ENCODE data around the gene INTS11.

Gene INTS11

DNA sequence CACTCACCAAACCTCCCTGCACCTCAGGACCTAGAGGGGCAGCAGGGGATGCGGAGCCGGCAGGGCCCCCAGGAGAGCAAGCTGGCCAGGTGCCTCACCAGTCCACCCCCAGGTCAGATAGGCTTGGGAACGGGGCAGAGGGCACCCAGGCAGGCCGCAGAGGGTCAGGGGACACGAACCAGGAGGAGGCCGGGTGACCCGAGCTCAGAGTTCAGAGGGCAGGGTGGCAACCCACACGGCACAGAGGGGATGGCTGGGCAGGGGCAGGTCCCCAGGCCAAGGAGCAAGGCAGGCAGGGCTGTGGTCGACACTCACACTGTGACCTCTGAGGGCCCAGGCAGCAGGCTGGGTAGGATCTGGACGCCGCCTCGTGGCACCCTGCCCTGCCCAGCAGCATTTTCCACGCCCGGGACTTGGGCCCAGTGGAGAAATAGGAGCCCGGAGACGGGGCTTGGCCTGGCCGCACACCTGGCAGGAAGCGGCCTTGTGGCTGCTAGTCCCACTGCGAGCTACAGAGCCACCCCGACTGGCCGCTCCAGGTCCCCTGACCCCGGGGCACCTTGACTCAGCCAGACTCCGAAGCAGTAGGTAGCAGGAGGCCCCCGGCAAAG is 19.5 kb upstream of the INTS11 start:
- no peak for DNase-seq

DNA sequence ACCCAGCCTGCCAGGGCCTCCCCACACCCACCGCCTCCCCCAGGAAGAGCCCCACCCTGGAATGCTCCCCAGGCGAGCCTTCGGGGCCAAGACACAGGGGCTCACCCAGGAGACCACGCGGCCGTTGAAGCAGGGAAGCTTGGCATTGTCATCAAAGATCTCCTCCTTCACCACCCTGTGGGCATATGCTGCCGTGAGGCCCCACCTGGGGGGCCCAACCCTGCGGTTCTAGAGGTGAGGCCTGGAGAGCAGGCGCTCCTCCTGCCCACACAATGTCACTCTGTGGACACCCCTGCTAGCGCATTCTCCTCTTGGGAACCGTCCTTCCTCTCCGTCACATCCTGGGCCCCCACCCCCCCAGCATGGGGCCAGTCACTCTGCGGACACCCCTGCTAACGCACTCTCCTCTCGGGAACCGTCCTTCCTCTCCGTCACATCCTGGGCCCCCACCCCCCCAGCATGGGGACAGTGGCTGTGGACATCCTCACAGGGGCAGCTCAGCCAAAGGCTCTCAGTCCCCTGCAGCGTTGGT is 18.2 kb upstream of the INTS11 start:
- no peak for DNase-seq

DNA sequence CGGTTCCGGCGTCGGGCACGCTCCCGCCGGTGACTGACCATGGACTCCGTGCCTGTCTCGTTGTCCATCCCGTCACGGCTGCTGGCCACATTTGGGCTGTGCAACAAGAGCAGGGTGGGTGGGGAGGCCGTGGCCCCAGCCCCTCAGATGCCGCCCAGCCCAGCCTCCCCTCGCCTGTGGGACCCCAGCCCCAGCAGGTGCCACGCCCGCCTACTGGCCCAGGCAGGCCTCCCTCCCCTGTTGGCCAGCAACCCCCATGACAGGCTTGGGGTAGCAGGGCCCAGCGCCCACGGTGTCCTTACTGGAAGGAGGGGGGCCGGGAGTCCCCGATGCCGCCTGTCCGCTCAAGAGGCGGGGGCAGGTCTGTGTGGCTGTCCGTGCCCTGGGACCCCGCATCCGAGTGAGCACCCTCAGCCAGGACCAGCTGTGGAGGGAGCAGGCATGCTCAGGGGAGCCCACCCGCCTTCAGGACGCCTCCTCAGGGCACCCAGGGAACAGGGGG is 17.7 kb upstream of the INTS11 start:
- no peak for DNase-seq

DNA sequence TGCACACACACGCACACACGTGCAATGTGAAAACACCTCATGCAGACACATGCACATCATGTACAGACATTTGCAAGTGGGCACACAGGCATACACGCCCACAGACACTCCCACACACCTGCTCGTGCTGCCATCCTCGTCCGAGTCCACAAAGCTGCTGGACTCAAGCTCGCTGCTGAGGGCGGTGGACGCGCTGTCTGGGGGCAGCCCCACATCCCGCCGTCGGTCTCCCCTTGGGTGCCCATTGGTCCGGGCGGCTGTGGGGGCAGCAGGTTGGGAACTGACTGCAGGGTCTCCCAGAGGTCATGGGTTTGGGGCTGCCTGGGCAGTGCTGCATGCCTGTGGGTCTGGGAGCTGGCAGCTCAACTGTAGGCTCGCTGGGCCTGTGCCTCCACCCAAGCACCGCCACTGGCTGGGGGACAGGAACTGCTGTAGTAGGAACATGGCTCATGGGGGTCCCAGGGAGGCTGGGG is 17.1 kb upstream of the INTS11 start:
- no peak for DNase-seq

DNA sequence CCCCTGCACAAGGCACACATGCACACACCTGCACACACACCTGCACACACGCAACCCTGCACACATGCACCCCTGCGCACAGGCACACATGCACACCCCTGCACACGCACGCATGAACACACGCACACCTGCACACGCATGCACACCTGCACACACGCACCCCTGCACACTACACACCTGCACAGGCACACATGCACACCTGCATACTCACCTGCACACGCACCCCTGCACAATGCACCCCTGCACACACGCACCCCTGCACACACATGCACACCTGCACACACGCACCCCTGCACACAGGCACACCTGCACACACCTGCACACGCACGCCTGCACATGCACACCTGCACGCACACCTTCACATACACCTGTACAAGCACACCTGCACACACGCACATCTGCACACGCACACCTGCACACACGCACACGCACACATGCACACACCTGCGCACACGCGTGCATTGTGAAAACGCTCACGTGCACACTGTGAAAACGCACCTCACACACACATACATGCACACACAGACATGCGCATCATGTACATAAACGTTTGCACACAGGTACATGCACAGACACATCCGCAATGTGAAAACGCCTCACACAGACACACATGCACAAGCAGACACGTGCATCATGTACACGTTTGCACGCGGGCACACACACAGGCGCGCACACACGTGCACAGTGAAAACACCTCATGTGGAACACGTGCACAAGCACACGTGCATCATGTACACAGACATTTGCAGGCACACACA is 16.5 kb upstream of the INTS11 start:
- DNase-seq = no peak

DNA sequence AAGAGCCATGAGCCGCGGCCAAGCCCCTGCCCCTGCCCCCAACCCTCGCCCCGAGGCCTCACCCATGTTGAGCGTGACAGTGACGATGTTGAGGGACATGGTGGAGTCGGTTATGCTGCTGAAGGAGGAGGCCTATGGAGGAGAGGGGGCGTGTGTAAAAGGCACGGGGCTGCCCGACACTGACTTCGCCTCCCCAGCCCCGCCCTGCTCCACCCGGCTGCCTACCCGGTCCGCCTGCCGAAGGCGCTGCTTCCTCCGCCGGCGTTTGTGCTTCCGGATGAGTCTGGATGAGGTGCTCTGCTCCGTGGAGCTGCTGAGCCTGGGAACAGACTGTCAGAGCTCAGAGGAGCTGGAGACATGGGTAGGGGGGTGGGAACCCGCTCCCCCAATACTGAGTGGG is 15.7 kb upstream of the INTS11 start:
- no peak for DNase-seq

DNA sequence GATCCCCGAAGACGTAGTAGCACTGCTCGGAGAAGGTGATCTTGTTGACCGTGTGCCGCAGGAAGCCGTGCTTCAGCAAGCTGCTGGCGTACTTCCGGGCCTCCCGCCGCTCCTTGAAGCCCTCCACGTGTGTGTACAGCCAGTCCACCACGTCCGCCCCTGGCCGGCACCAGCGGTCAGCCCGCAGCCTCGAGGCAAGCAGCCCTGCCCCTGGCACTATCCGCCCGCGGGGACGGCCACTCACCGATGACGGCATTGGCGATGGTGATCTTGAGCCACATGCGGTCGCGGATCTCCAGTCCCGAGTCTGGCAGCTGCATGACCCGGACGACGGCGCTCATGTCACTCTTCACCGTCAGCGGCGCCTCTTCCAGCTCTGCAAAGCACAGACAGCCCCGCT is 13.8 kb upstream of the INTS11 start:
- DNase-seq = no peak

DNA sequence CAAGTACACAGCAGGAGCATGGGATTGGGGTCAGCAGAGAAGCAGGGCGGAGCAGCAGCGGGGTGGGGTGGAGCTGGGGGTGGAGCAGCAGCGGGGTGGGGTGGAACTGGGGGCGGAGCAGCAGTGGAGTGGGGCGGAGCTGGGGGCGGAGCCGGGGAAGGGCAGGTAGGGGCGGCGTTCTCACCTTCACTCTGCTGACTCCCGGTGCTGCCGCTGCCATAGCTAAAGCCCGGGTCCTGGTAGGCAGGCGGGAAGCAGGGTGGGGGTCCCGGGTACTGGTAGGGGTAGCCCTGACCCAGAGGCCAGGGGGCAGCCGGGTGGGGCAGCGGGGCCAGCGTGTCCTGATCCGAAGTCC is 13.3 kb upstream of the INTS11 start:
- DNase-seq = no peak

DNA sequence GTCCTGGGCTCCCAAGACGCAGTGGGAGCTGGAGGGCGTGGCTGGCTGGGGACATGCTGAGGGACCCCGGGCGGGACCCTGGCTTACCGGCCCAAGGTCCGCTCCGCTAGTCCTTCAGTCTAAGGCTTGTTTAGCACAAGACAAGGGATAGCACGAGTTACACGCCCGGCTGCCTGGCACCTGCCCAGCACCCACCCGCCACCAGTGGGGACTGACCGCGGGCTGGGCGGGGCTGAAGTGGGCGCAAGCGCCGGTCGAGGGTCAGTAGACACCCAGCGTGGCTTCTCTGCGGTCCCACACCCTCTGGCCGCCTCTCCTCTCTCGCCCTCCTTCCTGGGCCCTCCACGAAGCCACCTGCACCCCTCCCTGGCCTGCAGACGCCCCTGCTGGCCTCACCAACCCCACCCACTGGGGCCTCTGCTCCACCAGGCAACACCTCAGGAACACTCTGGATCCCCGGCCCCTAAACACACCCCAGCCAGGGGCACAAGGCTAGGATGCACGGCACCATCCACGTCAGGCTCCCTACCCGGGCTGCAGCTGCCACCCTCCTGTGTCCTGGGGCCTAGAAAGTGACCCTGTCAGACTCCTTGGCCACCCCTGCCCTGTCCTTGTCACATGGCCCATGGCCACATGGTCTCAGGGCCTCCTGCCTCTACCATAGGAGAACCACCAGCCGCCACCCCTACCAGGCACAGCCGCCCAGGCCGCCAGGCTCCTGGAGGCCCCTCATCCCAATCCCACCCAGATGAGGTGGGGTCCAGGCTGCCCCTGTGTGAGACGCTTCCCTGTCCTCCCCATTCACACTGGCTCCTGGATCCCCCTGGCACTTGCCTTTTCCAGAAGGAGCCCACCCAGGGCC is 12.7 kb upstream of the INTS11 start:
- DNase-seq = no peak

DNA sequence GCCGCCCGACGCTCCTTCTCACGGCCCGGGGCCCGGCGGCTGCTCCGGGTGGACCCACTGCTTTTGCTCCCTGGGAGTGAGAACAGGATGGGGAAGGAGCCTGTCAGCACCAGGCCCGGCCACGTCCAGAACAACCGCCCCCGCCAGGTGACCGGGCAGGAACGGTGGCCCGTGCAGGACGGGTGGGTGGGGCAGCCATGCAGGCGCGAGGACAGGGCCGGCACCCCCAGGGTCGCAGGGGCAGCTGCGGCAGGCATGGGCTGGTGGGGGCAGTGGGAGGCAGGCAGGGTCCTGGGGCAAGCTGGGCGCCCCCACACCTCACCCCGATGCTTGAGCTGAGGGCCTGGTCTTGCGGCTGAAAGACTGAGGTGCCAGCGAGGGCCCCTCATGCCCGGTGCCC is 12.0 kb upstream of the INTS11 start:
- no peak for DNase-seq

DNA sequence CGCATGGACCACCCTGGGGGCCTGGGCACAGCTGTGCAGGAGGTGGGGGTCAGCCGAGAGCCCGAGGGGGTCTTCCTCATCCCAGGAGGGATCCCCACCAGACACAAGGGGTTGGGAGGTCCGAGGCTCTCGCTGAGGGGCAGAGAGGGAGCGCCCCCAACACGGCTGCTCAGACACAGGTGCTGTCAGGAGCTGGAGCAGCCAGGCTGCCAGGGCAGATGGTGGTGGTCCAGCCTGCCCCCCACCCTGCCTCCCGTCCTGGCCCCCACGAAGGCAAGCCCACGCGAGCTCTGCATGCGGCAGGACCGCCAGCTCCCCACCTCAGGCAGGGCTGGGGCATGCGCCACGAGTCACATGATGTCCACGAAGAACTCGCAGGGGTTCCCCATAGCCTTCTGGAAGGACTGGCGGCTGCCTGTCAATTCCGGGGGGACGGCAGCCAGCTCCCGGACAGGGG is 11.4 kb upstream of the INTS11 start:
- DNase-seq = no peak

DNA sequence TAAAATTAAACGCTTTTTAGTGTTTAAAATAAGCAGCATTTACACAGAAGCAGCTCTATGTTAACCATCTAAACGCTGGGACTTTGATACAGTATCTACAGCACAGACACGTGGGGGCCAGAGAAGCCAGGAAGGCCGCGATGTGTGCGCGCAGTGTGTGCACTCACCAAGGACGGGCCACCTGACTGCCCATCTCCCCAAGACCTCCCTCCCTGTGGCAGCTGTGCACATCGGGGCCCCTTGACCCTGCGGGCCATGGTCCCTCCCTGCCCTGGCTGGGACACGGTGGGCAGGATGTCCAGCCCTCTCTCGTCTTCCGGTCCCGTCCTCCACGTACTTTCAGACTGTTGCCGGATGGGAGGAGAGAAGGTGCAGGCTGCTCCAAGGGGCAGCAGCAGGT is 10.8 kb upstream of the INTS11 start:
- DNase-seq = no peak

DNA sequence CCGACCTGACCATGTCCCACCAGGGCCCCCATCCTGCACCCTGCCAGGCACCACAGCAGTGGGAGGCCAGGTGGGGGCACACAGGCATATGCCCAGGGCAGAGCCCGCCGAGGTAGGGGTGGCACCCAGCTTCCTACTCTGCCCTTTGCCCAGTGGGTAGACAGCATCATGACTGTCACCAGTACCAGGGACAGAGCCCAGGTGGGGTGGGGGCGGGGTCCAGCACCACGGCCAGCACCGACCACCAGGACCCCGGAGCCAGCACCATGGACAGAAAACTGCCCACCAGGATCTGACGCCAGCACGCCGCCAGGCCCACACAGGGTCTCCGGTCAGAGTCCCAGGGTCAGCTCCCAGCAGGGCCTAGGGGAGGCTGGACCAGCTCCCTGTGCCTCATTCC is 10.4 kb upstream of the INTS11 start:
- no peak for DNase-seq

DNA sequence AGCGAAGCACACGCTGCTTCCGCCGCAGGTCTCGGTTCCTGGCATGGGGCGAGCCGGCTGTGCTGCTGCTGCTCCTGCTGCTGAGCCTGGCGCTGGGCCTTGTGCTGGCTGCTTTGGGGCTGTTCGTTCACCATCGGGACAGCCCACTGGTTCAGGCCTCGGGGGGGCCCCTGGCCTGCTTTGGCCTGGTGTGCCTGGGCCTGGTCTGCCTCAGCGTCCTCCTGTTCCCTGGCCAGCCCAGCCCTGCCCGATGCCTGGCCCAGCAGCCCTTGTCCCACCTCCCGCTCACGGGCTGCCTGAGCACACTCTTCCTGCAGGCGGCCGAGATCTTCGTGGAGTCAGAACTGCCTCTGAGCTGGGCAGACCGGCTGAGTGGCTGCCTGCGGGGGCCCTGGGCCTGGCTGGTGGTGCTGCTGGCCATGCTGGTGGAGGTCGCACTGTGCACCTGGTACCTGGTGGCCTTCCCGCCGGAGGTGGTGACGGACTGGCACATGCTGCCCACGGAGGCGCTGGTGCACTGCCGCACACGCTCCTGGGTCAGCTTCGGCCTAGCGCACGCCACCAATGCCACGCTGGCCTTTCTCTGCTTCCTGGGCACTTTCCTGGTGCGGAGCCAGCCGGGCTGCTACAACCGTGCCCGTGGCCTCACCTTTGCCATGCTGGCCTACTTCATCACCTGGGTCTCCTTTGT is 9.2 kb upstream of the INTS11 start:
- DNase-seq = no peak

DNA sequence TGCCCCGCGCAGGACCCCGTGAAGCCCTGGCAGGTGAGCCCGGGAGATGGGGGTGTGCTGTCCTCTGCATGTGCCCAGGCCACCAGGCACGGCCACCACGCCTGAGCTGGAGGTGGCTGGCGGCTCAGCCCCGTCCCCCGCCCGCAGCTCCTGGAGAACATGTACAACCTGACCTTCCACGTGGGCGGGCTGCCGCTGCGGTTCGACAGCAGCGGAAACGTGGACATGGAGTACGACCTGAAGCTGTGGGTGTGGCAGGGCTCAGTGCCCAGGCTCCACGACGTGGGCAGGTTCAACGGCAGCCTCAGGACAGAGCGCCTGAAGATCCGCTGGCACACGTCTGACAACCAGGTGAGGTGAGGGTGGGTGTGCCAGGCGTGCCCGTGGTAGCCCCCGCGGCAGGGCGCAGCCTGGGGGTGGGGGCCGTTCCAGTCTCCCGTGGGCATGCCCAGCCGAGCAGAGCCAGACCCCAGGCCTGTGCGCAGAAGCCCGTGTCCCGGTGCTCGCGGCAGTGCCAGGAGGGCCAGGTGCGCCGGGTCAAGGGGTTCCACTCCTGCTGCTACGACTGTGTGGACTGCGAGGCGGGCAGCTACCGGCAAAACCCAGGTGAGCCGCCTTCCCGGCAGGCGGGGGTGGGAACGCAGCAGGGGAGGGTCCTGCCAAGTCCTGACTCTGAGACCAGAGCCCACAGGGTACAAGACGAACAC is 8.5 kb upstream of the INTS11 start:
- no peak for DNase-seq

DNA sequence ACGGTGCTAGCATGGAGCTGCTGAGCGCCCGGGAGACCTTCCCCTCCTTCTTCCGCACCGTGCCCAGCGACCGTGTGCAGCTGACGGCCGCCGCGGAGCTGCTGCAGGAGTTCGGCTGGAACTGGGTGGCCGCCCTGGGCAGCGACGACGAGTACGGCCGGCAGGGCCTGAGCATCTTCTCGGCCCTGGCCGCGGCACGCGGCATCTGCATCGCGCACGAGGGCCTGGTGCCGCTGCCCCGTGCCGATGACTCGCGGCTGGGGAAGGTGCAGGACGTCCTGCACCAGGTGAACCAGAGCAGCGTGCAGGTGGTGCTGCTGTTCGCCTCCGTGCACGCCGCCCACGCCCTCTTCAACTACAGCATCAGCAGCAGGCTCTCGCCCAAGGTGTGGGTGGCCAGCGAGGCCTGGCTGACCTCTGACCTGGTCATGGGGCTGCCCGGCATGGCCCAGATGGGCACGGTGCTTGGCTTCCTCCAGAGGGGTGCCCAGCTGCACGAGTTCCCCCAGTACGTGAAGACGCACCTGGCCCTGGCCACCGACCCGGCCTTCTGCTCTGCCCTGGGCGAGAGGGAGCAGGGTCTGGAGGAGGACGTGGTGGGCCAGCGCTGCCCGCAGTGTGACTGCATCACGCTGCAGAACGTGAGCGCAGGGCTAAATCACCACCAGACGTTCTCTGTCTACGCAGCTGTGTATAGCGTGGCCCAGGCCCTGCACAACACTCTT is 7.7 kb upstream of the INTS11 start:
- DNase-seq = no peak

DNA sequence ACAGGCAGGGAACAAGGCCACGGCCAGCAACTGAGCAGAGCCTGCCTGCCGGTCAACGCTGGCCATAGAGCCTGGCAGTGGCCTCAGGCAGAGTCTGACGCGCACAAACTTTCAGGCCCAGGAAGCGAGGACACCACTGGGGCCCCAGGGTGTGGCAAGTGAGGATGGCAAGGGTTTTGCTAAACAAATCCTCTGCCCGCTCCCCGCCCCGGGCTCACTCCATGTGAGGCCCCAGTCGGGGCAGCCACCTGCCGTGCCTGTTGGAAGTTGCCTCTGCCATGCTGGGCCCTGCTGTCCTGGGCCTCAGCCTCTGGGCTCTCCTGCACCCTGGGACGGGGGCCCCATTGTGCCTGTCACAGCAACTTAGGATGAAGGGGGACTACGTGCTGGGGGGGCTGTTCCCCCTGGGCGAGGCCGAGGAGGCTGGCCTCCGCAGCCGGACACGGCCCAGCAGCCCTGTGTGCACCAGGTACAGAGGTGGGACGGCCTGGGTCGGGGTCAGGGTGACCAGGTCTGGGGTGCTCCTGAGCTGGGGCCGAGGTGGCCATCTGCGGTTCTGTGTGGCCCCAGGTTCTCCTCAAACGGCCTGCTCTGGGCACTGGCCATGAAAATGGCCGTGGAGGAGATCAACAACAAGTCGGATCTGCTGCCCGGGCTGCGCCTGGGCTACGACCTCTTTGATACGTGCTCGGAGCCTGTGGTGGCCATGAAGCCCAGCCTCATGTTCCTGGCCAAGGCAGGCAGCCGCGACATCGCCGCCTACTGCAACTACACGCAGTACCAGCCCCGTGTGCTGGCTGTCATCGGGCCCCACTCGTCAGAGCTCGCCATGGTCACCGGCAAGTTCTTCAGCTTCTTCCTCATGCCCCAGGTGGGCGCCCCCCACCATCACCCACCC is 6.9 kb upstream of the INTS11 start, which contains the start of gene TAS1R3:
Gene TAS1R3 (plus strand): TSS at position 213 of the 898 bp plus-strand sequence. CDS start 66 bp downstream, at position 279.
- no peak for DNase-seq

DNA sequence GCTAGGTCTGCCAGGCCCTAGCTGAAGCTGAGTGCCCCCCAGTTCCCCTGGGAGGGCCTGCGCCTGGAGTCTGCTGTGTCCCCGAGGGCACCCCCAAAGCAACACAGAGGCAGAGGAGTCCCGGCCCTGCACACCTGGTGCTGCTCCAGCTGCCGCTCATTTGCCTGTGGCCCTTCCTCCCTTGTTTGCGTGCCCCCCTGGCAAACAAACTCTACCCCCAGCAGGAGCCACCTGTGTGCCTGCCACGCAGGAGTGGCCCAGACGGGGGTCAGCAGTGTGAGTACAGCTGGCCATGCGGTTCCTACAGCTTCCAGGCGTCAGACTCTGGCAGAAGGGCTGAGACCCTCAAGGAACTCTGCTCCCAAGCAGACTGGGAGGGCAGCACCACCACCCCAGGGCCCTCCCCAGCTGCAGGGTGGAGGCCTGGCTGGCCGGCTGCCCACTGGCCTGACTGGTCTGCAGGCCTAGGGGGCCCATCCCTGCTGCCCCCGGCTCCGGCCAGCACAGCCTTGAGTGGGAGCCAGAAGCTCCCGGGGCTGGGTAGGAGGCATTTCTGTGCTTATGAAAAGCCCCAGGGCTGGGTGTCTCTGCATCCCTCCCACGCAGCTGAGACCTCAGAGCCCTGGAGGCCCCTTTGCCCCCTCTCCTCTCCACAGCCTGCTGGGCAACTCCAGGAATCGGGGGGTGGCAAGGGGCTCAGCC is 6.1 kb upstream of the INTS11 start:
- DNase-seq = no peak

Measured in hippocampal formation (tissue), 2 donors.